Stomach (tissue), 4 donors: Measurements from ENCODE around the gene NAIF1.

Experiments
- EP300 ChIP-seq: sonication (generic); formaldehyde crosslinking; IDR thresholded peaks from one replicate; pipeline ENCODE4 v1.6.1; 2017; ENCODE audit warnings: antibody characterized with exemption
- POLR2A ChIP-seq, 4 donors: fragments of 450-650 bp; IDR thresholded peaks; one replicate each; pipeline ENCODE4 v1.6.1; 2016; ENCODE audit warnings: antibody characterized with exemption in 4 of 4, control low read depth in 2 of 4, mild to moderate bottlenecking in 1 of 4, moderate library complexity in 1 of 4
- POLR2AphosphoS5 ChIP-seq, 3 donors: sonication (generic); formaldehyde crosslinking; IDR thresholded peaks; one replicate each; pipeline ENCODE4 v1.6.1; 2016; ENCODE audit warnings: antibody characterized with exemption in 3 of 3
- TF ChIP-seq, protein P1 (sequence below), 7 experiments: fragments of 450-650 bp in 4 of 7; fragments of 200-600 bp in 3 of 7; sonication (generic) in 3 of 7; IDR thresholded peaks; one replicate each; pipeline ENCODE4 v1.5.1; 2016 to 2019; ENCODE audit warnings: antibody characterized with exemption in 7 of 7, control low read depth in 2 of 7, mild to moderate bottlenecking in 1 of 7

DNA sequence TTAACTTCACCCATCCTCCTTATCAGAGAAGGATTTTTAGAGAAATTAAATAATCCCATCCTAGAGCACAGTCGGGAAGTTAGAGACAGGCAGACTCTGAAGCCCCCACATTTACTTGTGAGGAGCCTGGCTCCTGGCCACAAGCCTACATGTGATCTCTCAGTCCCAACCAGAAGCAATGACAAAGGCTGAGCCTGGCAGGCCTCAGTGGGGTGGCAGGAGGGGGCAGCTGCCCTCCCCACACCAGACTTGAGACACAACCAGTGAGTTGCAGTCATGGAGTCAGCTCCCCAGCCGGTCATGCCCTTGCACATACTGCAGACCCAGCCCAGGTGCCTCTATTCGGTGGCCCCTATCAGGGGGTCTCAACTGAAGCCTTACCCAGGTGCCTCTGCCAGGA is 11.0 kb downstream of the NAIF1 start:
- TF ChIP-seq, protein P1, sequence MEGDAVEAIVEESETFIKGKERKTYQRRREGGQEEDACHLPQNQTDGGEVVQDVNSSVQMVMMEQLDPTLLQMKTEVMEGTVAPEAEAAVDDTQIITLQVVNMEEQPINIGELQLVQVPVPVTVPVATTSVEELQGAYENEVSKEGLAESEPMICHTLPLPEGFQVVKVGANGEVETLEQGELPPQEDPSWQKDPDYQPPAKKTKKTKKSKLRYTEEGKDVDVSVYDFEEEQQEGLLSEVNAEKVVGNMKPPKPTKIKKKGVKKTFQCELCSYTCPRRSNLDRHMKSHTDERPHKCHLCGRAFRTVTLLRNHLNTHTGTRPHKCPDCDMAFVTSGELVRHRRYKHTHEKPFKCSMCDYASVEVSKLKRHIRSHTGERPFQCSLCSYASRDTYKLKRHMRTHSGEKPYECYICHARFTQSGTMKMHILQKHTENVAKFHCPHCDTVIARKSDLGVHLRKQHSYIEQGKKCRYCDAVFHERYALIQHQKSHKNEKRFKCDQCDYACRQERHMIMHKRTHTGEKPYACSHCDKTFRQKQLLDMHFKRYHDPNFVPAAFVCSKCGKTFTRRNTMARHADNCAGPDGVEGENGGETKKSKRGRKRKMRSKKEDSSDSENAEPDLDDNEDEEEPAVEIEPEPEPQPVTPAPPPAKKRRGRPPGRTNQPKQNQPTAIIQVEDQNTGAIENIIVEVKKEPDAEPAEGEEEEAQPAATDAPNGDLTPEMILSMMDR (IDR thresholded peaks at IDR 0.05): no peak
- TF ChIP-seq POLR2AphosphoS5 (IDR thresholded peaks at IDR 0.05) (no peak), POLR2A (IDR thresholded peaks at IDR 0.05) (no peak), EP300 (no peak)
